GM12891 (cell line): ENCODE results near the gene MLXIPL.

Experiments
- DNase-seq: peaks from one replicate; pipeline ENCODE4 v3.0.0; 2011; ENCODE audit warnings: low spot score; ENCODE audit not compliant: insufficient read length
- FAIRE-seq: peaks from 2 replicates; lab custom pipeline; 2011; peaks lifted over from hg19 to GRCh38; lab: Jason Lieb, UNC
- PAX5 ChIP-seq: IDR thresholded peaks from 2 replicates; pipeline ENCODE4 v1.6.1; 2011; ENCODE audit warnings: low read length, moderate library complexity, mild to moderate bottlenecking; ENCODE audit not compliant: insufficient read depth, severe bottlenecking
- POLR2A ChIP-seq: IDR thresholded peaks from 2 replicates; pipeline ENCODE4 v1.6.1; 2011; ENCODE audit warnings: low read depth, low read length, control low read depth
- POLR2AphosphoS5 ChIP-seq: IDR thresholded peaks from 2 replicates; pipeline ENCODE4 v1.6.1; 2011; ENCODE audit warnings: low read depth, low read length, control low read depth
- POU2F2 ChIP-seq: IDR thresholded peaks from 2 replicates; pipeline ENCODE4 v1.6.1; 2011; ENCODE audit warnings: low read depth, mild to moderate bottlenecking, control low read depth, low read length, moderate library complexity
- SPI1 ChIP-seq: IDR thresholded peaks from 2 replicates; pipeline ENCODE4 v1.6.1; 2011; ENCODE audit warnings: low read depth, low read length, control low read depth
- TAF1 ChIP-seq: IDR thresholded peaks from 2 replicates; pipeline ENCODE4 v1.6.1; 2011; ENCODE audit warnings: low read depth, low read length, control low read depth

The MLXIPL gene

DNA sequence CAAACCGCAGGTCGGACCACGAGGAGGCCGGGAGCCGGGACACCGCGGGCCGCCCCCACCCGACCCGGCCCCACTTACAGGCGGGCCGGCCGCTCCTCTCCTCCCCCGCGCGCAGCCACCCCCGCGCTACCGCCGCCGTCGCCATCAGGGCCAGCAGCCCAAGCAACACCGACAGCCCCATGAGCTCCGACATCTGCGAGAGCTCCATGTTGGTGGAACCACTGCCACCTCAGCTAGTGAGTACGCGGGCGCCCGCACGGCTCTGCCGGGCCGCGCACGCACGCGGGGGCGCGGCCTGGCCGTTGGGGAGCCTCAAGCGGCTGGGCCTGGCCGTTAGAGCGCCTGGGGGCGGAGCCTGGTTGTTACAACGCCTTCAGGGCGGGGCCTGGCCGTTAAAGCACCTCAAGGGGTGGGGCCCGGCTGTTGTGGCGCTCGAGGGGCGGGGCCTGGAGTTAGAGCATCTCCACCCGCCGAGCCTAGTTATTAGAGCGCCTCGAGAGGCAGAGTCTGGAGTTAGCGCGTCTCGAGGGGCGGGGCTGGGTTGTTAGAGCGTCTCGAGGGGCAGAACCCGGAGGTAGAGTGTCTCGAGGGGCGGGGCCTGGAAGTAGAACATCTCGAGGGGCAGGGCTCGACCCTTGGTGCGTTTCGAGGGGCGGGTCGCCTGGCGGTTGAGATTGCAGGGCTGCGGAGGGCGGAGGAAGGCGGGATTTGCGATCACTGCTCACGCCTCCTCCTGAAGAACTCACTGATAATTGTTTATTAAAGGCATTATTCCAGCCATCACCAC, 45.8 kb downstream of the MLXIPL start, which contains the start of gene TBL2:
Gene TBL2, minus strand, starts transcription at position 238 of the 787 bp plus-strand sequence. Its CDS starts 30 bp downstream, at position 208.
- peak; percentile 93 for FAIRE-seq
- TF ChIP-seq POLR2AphosphoS5: peak; percentile 94
- no peak for TF ChIP-seq PAX5
- TF ChIP-seq SPI1: no peak
- peak; percentile 91 for TF ChIP-seq POLR2A
- peak; percentile 94 for TF ChIP-seq TAF1
- TF ChIP-seq POU2F2: peak; percentile 44; the same call in 1 of the 2 replicates
- peak; percentile 99 for DNase-seq

DNA sequence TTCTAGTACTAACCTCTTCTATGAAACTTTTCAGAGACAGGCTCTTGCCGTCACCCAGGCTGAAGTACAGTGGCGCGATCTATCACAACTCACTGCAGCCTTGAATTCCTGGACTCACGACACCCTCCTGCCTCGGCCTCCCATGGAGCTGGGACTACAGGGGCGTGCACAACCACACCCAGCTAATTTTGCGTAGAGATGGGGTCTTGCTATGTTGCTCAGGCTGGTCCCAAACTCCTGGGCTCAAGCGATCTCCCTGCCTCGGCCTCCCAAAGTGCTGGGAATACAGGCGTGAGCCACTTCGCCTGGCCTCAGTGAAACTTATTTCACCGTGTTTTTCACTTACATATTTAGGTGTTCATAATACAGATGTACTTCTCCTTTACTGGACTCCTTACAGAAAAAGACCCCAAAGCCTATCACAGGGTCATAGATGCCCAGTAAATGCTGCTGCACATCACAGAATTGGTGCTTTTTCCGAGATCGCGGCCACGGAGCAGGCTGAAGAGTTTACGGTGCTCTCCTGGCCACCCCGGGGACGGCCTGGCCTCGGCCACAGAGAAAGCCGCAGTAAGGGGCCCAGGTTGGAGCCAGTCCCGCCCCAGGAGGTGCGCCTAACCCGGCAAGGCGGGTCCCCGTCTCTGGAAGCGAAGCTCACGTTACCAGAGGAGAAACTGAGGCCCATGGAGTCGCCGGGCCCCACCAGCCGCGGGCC, 46.5 kb downstream of the MLXIPL start:
- DNase-seq (no peak), FAIRE-seq (no peak)
- TF ChIP-seq TAF1: no peak
- no peak for TF ChIP-seq POLR2A
- TF ChIP-seq PAX5: no peak
- TF ChIP-seq POU2F2: no peak
- TF ChIP-seq SPI1: no peak
- no peak for TF ChIP-seq POLR2AphosphoS5

DNA sequence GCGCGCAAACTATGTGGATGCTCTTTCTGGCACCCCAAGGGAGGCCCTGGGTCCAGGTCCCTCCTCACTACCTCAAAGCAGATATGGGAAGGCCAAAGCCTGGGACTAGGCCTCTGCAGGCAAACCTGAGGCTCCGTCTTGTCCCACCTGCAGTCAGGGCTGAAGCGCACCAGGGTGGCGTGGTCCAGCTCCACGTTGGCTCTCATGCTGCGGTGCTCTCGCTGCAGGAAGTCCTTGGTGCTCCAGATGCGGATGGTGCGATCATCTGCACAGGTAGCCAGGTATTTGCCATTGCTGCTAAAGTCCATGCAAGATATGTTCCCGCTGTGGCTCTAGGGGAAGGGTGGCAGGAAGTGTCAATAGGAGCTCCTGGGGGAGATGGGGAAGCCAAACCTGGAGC, 50.5 kb downstream of the MLXIPL start:
- TF ChIP-seq POU2F2 (no peak), SPI1 (no peak), POLR2A (no peak), POLR2AphosphoS5 (no peak), PAX5 (no peak), TAF1 (no peak)
- DNase-seq (no peak), FAIRE-seq (no peak)

DNA sequence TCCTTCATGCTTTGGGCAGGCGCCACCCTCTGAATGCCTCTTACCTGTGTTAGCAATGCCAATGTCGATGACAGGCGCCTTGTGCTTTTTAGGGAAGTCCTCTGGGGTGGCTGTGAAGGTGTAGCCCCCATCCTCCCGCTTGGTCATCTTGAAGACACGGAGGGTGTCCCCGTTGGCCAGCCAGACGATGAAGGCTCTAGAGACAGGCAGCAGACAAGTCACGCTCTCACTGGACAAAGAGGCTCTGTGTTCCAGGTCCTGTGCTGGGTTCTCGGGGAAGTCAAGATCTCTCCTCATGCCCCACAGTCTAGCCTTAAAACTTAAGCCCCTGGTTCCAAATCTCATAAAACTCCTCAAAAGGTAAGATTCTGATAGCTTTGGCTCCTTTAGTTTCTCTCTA, 51.0 kb downstream of the MLXIPL start:
- DNase-seq (no peak), FAIRE-seq (no peak)
- TF ChIP-seq POLR2AphosphoS5 (no peak), POU2F2 (no peak), SPI1 (no peak), TAF1 (no peak), POLR2A (no peak), PAX5 (no peak)

DNA sequence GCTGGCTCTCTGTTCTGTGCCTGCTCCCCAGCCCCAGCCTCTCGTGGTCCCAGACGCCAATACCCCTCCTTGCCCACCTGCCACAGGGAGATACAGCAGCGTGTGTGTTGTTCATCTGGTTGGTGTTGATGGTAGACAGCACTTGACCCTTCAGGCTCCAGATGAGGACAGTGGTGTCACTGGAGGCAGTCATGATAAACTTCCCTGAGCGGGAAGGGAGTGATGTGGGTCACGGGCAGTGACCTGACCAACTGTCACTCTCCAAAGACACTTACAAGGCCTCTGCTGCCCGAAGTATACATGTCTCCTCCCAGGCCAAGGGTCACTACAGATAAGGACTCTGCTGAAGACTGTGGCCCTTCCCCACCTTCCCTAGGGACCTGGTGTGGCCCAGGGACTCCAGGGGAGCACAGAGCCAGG, 51.5 kb downstream of the MLXIPL start:
- no peak for TF ChIP-seq SPI1
- no peak for FAIRE-seq
- no peak for DNase-seq

DNA sequence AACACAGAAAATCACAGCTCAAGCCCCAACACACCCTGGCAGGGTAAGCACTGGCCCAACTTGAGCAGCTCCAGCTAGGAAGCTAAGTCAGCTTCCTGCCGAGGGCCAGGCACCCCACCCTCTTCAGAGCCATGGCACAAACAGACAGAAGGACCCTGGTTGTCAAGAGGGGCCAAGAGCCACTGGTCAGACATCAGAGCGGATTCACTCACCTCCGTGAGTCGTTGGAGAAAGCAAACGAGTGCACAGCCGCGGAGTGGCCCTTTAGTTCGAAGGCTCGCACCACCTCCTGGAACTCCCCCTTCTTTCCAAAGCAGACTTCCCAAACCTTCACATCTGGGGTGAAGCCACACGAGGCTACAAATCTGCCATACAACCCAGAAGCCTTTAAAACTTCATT, 53.3 kb downstream of the MLXIPL start:
- no peak for DNase-seq
- no peak for TF ChIP-seq POLR2A
- TF ChIP-seq PAX5: no peak
- no peak for TF ChIP-seq POU2F2
- TF ChIP-seq POLR2AphosphoS5: no peak
- TF ChIP-seq SPI1: no peak
- no peak for TF ChIP-seq TAF1
- FAIRE-seq: no peak

DNA sequence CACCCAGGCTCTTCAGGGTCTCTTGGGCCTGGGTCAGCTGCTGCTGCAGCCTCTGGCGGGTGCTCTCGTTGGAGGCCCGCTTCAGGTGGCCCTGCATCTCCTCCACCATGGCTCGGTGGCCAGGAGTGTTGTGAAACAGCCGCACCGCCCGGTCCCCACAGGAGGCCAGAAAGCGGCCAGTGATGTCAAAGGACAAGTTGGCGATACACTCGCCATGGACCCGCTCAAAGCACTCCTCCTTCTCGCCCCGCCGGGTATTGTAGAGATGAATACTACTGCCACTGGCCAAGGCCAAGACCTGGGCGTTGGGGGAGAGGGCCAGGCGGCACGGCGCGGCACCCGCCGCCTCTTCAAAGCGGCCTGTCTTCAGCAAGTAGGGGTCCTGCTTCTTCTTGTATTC, 53.8 kb downstream of the MLXIPL start:
- no peak for FAIRE-seq

DNA sequence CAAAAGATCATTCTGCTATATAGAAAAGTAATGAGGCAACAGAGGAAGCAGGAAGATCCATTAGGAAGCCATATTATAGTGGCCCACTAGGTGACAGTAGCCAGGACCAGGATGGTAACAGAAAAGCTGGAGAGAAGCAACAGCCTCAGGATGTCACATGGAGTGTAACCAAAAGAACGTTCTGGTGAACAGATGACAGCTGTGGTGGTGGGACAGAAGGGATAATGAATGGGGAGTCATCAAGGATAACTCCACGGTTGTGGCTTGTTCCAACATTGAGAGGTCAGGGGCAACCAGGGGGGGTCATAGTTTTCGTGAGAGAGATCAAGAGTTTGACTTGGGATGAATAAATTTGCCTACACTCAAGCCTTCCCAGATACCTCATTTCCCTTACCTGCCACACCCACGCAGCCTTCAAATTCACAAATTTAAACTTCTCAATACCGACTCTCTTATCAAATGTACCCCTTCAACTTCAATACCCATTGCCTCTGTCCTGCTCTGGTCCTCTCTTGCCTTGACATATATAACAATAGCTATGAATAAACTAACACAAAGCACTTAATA, 55.2 kb downstream of the MLXIPL start:
- TF ChIP-seq SPI1 (no peak), TAF1 (no peak), POU2F2 (no peak), POLR2A (no peak), POLR2AphosphoS5 (no peak), PAX5 (no peak)
- DNase-seq (no peak), FAIRE-seq (no peak)

More for the DNA sequence above, 53.8 kb downstream of the MLXIPL start:
- DNase-seq: no peak
- no peak for TF ChIP-seq POLR2A
- TF ChIP-seq TAF1: no peak
- TF ChIP-seq POLR2AphosphoS5: no peak
- no peak for TF ChIP-seq SPI1
- TF ChIP-seq POU2F2: no peak
